GM19193 (cell line): ENCODE data around the gene TATDN3.

Source experiments
- POLR2A ChIP-seq: IDR thresholded peaks from 4 replicates; pipeline ENCODE4 v1.6.1; 2011; ENCODE audit not compliant: insufficient read depth, insufficient read length; ENCODE audit errors: extremely low read depth

The TATDN3 gene

DNA sequence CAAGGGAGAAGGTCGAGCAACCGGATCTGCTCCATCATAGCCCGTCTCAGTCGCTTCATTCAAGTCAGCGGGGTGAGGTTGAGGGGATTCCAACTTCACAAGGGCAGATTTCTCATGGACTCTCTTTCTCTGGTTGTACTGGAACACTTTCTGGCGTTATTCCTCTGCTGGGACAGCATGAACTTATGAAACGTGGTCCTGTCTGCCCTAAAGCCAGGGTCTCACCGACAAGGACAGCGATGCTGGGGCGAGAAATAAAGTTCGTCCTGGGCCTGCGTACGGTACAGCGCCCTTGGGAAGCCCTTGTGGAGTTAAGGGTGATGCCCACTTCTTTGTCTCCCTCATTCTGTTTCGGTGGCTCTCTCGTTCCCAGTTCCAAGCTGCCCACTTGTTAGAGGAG lies 65.1 kb downstream of the TATDN3 start:
- TF ChIP-seq POLR2A: no peak

DNA sequence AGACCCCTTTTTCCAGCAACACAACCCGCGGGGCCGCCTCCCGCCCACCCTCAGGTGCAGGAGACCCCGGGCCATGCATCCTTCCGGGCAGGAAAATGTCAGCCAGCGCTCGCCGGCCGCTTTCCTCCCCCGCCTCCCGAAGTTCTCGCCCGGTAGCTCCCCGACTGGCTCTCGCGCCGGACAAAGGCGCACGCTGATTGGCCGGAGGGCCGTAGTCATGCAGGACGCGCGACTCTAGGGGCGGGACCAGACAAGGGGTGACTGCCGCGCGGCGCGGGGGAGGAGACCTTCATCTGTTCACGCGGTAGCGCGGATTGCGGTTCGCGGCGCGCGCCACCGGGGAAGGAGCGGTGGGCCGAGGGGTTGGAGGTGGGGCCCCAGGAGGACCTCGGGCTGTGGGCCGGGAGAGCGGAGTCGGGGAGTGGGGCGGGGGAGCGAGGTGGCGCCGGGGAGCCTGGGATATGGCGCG lies 66.3 kb downstream of the TATDN3 start, which contains the start of gene FLVCR1:
Gene FLVCR1, plus strand, starts transcription at position 284 of the 469 bp plus-strand sequence. Its CDS starts 178 bp downstream, at position 462.
- TF ChIP-seq POLR2A: peak; percentile 70

DNA sequence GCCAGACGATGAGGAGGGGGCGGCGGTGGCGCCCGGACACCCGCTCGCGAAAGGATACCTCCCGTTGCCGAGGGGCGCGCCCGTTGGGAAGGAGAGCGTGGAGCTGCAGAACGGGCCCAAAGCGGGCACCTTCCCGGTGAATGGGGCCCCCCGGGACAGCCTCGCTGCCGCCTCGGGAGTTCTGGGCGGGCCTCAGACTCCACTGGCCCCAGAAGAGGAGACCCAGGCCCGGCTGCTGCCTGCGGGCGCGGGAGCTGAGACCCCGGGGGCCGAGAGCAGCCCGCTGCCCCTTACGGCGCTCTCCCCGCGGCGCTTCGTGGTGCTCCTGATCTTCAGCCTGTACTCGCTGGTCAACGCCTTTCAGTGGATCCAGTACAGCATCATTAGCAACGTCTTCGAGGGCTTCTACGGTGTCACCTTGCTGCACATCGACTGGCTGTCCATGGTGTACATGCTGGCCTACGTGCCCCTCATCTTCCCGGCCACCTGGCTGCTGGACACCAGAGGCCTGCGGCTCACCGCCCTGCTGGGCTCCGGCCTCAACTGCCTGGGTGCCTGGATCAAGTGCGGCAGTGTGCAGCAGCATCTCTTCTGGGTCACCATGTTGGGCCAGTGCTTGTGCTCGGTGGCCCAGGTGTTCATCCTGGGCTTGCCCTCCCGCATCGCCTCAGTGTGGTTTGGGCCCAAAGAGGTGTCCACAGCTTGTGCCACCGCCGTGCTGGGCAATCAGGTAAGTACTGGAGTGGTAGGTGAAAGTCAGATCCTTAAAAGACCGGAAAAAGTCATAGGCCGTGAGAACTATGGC lies 67.0 kb downstream of the TATDN3 start:
- TF ChIP-seq POLR2A: no peak

DNA sequence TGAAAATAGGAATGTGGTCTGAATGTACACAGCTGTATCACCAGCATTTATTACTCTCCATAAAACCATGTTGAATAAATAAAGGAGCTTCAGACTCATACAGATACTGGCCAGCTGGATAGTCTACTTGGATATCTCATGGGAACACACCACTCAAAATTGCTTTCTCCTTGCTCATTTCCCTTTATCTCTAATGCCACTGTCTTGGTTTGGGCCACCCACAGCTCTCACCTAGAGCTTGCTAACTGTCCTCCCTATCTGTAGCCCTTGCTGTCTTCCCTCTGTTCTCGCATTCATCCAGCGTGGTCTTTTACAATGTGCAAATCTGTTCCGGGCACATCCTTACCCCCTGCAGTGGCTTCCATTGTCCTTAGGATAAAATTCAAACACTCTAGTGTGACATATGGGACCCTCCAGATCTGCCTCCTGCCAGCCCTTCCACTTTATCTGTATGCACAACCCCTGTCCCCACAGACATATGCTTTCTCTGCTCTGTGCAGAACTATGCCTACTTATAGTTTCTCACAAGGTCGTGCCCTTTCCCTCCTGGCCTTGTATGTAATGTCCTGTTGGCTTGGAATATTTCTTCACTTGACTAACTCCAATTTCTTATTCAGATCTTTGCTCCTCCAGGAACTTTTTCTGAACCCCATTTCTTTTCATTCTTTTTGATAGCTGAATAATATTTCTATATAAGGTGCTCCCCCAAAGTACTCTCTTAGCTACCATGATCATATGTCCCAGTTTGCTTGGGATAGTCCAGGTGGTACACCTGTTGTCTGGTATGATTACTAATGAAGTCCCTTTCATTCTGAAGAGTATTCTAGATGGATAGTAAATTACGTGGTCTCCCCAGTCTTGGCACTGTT lies 69.3 kb downstream of the TATDN3 start:
- TF ChIP-seq POLR2A: no peak

DNA sequence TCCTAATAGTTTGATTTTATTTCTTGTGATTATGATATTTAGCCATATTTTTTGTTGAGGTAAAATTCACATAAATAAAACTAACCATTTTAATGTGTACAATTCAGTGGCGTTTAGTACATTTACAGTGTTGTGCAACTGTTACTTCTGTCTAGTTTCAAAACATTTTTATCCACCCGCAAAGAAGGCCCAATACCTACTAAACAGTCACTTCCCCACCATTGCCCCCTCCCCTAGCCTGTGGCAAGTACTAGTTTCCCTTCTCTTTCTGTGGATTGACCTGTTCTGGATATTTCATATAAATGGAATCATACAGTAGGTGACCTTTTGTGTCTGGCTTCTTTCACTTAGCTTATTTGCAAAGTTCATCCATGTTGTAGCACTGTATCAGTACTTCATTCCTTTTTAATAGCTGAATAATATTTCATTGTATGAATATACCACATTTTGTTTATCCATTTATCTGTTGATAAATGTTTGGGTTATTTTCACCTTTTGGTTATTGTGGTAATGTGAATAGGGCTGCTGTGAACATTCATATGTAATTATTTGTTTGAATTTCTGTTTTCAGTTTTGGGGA lies 70.5 kb downstream of the TATDN3 start:
- TF ChIP-seq POLR2A: no peak

DNA sequence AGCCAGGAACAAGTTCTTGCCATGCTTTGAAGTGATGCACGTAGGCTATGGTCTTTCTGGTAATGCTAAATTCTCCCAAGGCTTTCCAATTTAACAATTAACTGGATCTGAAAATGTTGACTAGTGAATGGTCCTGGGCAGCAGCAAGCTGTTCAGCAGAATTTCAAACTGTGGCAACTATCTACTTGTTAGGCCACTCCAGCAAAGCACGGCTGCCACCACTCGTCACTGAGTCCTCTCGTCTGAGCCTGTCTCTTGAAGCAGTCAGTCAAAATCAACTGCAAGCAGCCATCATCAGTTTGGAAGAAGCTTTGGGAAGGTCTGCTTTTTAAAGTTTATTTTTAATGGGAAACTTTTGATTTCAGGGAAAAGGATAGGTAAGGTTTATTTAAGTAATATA lies 72.5 kb downstream of the TATDN3 start:
- no peak for TF ChIP-seq POLR2A
